Measurements from ENCODE around the gene PGAP6. TPM values are rescaled to one million over a fixed set of nuclear protein-coding genes. Genes with fewer than 3 reads are reported as not detected.
"Not testable (repeated sequence)": the region's sequence is repeated elsewhere in the genome, so short reads cannot be mapped to it uniquely, and the experiment has no call there.

The PGAP6 gene
- total RNA-seq, 1 donor from 2014 or later, result 32.4 TPM

DNA sequence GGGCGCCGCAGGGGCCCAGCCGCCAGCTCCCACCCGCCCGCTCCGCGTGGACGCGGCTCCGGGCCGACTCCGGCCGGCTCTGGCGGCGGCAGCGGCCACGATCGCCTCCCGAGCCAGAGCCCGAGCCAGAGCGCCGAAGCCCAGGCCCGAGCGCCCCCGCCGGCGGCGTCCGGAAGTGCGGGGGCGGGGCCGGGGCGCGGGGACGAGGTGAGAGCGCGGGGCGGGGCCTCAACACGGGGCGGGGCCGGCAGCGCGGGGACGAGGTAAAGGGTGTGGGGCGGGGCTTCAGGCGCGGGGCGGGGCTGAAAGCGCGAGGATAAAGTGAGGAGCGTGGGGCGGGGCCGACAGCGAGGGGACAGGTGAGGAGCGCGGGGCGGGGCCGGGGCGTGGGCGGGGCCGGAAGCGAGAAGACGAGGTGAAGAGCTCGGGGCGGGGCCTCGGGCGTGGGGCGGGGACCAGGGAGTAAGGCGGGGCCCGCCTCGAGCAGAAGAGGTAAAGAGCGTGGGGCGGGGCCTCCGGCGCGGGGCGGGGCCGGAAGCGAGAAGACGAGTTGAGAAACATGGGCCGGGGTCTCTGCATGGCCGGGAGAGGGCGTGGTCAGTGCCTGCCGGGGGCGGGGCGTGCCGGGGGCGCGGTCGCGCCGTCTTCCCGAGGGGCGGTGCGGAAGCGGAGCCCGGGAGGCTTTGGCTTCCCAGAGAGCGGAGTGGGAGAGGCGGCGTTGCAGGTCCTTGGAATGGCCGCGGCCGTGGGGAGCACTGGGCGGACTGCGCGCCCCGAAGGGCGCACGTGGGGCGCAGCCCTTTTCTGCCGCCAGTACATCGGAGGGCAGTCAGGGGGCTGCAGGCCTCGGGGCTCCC, 29.0 kb downstream of the PGAP6 start, which contains the start of gene AXIN1:
TSS of gene AXIN1 (minus strand) at position 177 of the 857 bp plus-strand sequence. CDS start 5,698 bp downstream, outside the sequence.
- intact Hi-C loops (cut with micrococcal nuclease), result loop anchor here (1.0 to 2.0 kb wide), 4 partner anchors 18 to 117 kb away; partner anchors contain the start of genes DECR2 and MRPL28

DNA sequence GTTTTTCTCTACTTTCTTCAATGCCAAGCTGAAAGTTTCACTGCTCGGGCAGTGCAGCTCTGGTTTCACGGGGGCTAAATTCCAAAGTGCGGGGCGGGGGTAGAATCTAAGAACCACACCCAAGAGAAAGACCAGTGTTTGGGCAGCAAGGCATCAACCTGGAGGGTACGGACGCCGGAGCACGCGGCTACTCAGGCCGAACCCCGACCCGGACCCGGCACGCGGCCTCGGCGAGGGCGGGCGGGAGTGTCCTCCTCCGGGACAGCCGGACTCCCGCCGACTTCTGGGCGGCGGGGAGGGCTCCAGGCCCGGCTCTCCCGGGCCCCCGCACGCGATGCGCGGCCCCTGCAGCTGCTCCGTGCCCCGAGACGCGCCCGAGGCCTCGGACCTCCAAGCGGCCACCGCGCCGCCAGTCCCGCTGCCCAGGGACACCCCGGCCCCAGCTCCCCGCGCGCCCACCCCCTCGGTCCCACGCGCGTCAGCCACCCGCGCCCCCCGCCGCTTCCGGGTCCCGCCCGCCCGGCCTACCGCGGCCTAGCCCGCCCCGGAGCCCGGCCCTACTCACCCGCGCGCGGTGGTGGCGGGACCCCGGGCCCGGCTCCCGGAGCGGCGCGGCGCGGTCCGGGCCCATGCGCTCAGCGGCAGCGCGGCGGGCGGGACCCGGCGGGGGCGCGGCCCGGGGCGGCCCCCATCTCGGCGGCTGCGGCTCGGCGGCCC, 29.8 kb downstream of the PGAP6 start:
- intact Hi-C loops (cut with micrococcal nuclease), result loop anchor here (1.0 to 2.0 kb wide), 3 partner anchors 18 to 117 kb away; partner anchors contain the start of gene MRPL28

DNA sequence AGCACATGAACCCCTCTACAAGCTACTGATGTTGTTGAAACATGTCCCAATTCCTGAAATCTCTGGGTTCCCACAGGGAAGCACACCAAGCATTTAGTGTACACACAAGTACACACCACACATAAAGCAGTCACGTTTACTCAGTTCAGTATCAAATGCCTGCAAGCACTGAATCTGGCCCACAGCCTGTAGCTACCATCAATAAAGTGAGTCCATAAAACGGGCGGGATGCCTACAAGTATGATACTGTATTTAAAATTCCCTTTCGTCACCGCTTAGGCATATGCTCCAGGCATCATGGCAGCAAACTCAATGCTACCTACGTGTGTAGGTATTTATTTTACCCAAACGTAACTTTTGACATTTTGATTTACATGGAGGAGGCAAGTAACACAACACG, 31.6 kb downstream of the PGAP6 start:
- intact Hi-C loops (cut with micrococcal nuclease), result no loop called here

DNA sequence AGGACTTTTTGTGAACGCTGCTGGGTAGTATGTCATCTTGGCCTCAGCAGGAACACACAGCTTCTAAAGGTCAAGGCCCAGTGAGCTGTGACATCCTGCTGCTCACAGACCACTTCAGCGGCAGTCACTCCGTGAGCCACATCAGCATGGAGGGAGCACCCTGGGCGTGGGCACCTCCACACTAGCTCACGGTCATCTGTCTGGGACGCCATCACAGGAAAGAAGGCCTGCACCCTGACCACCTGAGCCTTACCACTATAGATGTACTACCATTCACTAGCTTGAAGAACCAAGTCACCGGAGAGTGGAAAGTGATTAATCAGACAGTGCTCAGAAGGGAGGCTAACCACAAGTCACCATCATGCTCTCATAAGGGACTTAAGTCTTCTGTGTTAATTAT, 32.6 kb downstream of the PGAP6 start:
- intact Hi-C loops (cut with micrococcal nuclease), result no loop called here

DNA sequence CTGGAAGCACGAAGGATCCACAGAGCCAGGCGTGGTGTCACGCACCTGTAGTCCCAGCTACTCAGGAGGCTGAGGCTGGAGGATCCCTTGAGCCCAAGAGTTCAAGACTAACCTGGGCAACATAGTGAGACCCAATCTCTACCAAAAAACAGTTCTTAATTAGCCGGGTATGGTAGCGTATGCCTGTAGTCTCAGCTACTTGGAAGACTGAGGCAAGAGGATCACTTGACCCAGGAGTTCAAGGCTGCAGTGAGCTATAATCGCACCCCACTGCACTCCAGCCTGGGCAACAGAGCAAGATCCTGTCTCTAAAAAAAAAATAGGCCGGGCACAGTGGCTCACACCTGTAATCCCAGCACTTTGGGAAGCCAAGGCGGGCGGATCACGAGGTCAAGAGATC, 33.3 kb downstream of the PGAP6 start:
- intact Hi-C loops (cut with micrococcal nuclease), result not testable (repeated sequence)

DNA sequence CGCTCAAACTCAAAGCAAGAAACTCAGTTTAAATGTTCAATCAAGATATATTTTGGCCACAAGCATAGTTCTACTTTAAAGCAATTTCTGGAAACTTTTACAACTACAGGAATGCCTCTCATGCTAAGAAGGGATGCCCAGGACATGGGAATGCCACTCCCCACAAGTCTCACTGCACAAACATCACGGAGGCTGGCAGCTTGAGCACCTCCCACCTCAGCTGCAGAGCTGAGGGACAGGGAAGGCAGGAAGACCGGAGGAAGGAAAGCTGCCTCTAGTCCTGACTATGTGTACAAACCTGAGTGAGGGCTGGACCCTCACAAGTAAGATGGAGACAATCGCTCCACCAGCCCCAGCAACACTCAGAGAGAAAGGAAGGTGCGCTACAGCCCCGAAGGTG, 34.6 kb downstream of the PGAP6 start:
- intact Hi-C loops (cut with micrococcal nuclease), result no loop called here

DNA sequence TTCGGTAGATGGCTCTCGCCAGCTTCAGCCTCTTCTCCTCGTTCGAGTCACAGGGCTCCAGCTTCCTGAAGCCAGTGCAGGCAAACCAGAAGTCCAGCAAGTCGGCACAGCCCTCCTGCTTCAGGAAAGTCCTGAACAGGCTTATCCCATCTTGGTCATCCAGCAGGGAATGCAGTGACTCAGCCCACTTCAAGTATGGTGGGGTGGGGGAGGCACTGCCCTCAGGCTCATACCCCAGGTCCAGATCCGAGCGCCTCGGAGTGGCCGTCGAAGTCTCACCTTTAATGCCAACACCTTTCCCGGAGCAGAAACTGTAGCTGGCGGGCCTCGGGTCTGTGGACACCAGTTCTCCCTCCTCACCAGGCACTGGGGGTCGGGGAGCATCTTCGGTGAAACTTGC, 35.2 kb downstream of the PGAP6 start:
- intact Hi-C loops (cut with micrococcal nuclease), result no loop called here

DNA sequence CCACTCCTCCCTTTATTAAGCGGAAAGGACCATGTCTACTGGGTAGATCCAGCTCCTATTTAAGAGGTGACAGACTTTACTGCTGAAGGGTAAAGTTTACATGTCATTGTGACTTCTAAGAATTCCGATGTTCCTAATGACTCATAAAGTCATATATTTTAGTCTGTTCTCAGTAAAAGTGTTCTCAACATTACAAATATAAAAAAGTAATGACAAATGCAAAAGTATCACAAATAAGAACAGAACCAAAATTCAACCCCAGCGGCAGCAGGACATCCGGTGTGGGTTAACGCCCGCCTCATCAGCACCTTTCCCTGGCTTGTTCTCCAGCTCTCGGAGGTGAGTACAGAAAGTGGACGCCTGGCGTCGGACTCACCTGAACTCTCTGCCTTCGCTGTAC, 36.0 kb downstream of the PGAP6 start:
- intact Hi-C loops (cut with micrococcal nuclease), result no loop called here

DNA sequence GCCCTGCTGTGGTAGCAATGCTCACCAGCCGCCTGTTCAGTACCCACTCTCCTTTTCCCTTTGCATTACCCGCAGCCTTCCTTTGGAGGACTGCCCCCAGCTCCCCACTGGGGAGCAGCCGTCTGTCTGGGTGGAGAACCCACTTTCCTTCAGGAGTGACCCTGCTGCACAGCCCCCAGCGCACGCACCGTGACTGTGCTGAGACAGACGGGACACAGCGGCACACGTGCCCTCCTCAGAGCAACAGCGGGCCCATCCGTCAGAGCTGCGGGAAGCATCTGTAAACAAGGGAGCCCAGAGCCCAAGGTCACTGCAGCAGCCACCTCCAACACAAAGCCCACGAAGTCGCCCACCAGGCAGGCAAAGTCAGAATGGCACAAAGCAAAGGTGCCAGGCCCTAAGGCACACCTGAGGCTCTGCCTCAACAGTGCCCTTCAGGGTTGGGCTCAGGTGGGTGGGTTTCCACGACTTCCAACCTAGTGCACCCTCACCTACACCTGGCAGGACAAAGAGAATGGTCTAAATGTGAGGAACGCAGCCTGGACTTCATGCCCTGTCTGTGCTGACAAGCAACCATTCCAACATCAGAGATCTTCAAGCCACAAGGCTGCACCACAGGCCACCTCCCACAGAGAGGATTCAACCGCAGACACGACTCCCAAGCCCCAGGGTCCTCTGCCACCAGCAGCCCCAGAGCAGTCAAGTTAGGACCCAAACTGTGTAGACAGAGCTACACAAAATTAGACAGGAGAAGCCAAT, 39.1 kb downstream of the PGAP6 start:
- intact Hi-C loops (cut with micrococcal nuclease), result no loop called here

DNA sequence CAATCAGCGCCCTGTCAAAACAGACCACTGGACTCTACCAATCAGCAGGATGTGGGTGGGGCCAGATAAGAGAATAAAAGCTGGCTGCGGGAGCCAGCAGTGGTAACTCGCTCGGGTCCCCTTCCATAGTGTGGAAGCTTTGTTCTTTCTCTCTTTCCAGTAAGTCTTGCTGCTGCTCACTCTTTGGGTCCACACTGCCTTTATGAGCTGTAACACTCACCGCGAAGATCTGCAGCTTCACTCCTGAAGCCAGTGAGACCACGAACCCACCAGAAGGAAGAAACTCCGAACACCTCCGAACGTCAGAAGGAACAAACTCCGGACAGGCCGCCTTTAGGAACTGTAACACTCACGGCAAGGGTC, 39.8 kb downstream of the PGAP6 start:
- intact Hi-C loops (cut with micrococcal nuclease), result not testable (repeated sequence)

DNA sequence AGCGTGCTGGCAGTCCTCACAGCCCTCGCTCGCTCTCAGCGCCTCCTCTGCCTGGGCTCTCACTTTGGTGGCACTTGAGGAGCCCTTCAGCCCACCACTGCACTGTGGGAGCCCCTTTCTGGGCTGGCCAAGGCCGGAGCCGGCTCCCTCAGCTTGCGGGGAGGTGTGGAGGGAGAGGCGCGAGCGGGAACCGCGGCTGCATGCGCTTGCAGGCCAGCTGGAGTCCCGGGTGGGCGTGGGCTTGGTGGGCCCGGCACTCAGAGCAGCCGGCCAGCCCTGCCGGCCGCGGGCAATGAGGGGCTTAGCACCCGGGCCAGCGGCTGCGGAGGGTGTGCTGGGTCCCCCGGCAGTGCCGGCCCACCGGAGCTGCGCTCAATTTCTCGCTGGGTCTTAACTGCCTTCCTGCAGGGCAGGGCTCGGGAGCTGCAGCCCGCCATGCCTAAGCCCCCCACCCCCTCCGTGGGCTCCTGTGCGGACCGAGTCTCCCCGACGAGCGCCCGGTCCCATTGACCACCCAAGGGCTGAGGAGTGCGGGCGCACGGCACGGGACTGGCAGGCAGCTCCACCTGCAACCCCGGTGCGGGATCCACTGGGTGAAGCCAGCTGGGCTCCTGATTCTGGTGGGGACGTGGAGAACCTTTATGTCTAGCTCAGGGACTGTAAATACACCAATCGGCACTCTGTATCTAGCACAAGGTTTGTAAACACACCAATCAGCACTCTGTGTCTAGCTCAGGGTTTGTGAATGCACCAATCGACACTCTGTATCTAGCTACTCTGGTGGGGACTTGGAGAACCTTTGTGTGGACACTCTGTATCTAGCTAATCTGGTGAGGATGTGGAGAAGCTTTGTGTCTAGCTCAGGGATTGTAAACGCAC, 40.4 kb downstream of the PGAP6 start:
- intact Hi-C loops (cut with micrococcal nuclease), result not testable (repeated sequence)

DNA sequence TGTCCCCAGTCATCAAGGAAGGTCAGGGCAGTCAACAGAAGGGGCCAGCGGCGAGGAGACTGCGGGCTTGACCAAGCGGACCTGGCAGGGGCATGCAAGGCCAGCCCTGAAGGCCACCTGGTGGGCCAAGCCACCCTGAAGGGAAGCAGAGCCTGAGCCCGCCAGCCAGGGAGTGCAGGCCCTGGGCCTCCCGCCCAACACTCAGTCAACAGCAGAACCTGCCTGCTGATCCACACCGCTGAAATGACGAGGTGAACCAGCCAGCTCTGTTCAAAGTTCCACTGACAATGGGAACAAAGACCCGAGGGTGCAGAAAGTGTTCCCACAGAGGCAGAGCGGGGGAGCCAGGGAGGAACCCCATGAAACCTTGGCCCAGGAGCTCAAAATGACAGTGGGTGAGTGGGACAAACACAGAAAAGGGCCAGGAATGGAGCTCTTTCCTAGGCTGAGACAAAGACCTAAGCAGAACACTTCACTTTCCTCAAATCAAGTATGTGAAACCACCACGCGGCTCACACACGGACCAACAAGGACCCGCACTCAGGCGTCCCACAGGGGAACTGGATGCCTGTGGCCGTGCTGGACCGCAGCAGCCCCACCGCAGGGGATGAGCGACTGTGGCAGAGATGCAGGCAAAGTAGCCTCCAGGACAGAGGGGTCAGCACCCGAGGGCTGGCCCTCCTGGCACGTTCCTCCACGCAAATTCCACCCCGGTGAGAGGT, 41.2 kb downstream of the PGAP6 start:
- intact Hi-C loops (cut with micrococcal nuclease), result no loop called here

DNA sequence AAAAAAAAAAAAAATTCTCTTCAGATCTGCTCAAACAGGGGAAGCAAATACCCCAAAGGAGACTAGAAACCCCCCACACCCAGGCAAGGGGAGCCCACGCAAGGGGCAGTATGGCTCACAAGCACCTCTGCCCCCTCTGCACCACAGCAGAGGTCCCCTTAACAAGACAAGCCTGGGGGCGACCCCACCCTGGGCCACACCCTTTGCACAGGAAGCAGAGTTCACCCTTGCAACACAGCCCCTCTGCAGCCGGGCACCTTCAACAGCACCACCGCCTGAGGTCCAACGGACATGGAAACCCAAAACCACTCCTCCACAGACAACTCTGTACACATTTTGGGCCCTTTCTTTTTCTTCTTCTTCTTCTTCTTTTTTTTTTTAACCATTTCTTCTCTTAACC, 42.1 kb downstream of the PGAP6 start:
- intact Hi-C loops (cut with micrococcal nuclease), result no loop called here

DNA sequence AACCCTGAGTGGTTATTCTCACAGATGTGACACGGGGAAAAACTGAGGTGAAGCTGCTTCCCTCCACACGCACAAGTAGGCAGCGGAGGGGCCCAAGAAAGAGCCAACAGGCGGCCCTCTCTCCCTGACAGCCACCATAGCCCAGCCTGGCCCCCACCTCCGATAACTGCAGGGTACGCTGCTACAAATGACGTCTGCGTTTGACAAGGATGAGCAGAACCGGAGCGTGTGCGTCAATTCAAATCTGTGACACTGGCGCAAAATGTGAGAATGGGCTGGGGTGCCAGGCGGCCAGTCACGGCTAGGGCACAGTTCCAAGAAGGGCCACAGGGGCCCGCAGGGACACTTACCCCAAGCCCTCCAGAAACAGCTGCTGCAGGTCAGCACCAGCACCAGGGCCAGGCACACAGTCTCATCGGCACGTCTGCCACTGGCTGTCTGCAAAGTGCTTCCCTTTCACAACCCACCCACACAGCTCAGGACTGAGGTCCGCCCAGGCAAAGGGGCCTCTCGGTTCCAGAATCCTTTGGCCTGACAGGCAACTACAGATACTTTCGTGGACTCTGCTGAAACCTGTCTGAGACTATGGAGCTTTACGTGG, 43.7 kb downstream of the PGAP6 start:
- intact Hi-C loops (cut with micrococcal nuclease), result no loop called here

DNA sequence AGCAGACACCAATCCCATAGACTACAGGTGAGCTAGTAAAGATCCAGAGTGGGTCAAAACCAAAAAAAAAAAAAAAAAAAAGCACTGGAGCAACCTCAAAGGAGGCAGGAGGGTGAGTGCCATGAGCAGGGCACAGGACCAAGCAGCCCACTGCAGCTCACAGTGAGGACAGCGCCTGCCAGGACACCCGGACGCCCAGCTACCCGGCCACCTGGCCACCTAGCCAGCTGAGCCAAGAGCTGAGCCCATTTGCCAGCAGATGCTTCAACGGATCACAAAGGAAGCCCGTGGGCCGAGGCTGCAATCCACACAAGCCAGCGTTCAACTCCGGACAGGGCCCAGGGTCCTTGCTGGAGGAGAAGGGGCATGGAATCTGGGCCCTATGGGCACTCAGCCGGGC, 44.3 kb downstream of the PGAP6 start:
- intact Hi-C loops (cut with micrococcal nuclease), result no loop called here

DNA sequence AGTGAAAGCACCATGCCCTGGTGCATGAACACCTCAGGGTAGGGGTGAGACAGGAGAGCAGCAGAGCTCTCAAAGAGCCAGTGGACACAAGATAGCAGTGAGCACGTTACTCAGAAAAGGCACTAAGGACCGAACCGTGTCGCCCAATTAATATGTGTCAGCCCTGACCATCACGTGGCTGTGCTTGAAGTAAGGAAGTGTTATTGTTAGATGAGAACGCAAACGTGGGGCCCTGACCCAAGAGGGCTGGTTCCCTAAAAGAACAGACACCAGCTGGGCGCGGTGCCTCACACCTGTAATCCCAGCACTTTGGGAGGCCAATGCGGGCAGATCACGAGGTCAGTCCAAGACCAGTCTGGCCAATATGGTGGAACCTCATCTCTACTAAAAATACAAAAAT, 45.5 kb downstream of the PGAP6 start:
- intact Hi-C loops (cut with micrococcal nuclease), result no loop called here

DNA sequence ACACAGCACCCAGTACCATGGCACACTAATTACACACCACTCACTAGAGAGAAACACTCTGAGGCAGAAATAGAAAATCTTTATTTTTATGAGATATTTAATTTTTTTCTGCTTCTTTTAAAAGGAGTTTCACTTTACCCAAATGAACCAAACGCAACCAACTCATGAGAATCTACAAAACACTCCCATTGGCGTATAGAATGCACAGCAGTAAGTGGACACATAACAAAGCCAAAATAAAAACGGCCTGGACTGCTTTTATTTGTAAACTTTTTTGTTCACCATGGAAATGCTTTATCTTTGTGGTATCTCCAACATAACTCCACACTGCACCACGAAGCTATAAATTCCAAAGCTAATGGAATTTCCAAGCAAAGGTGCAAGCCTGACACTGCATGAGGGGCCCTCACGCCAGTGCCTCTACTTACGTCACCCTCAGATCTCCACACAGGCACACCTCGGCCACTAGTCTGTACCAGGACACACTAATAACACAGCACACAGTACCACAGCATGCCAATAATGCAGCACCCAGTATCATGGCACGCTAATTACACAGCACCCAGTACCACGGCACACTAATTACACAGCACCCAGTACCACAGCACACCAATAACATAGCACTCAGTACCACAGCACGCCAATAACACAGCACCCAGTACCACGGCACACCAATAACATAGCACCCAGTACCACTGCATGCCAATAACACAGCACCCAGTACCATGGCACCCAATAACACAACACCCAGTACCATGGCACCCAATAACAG, 46.7 kb downstream of the PGAP6 start:
- intact Hi-C loops (cut with micrococcal nuclease), result not testable (repeated sequence)

DNA sequence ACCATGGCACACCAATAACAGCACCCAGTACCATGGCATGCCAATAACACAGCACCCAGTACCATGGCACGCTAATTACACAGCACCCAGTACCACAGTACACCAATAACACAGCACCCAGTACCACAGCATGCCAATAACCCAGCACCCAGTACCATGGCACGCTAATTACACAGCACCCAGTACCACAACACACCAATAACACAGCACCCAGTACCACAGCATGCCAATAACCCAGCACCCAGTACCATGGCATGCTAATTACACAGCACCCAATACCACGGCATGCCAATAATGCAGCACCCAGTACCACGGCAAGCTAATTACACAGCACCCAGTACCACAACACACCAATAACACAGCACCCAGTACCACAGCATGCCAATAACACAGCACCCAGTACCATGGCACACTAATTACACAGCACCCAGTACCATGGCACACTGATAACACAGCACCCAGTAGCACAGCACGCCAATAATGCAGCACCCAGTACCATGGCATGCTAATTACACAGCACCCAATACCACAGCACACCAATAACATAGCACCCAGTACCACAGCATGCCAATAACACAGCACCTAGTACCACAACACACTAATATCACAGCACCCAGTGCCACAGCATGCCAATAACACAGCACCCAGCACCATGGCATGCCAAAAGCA, 47.5 kb downstream of the PGAP6 start:
- intact Hi-C loops (cut with micrococcal nuclease), result not testable (repeated sequence)

All from T-helper 2 cell treated with Interferon-gamma antibody and Interleukin-4, amounts not matched to agents 100 ng/mL and 5 ng/mL, for 36 hours (primary cell).